ENCODE measurements around the gene HSH2D.

HSH2D gene

GRCh38 chr19:16198370-16198651, 54.8 kb downstream of the HSH2D start:
- no peak for DNase-seq

- no peak for DNase-seq
Observed at GRCh38 chr19:16199275-16199932, 55.9 kb downstream of the HSH2D start.

- no peak for DNase-seq
Observed at GRCh38 chr19:16200038-16201010, 56.8 kb downstream of the HSH2D start.

GRCh38 chr19:16201011-16201391, 57.5 kb downstream of the HSH2D start:
- DNase-seq = no peak

GRCh38 chr19:16202320-16203255, 59.1 kb downstream of the HSH2D start:
- DNase-seq = no peak

- no peak for DNase-seq
Observed at GRCh38 chr19:16203256-16204004, 59.9 kb downstream of the HSH2D start.

- DNase-seq = no peak
Observed at GRCh38 chr19:16204005-16204294, 60.5 kb downstream of the HSH2D start.

- no peak for DNase-seq
Observed at GRCh38 chr19:16205205-16206045, 61.9 kb downstream of the HSH2D start.

GRCh38 chr19:16206046-16206605, 62.6 kb downstream of the HSH2D start:
- no peak for DNase-seq

GRCh38 chr19:16206637-16207036, 63.2 kb downstream of the HSH2D start:
- DNase-seq = no peak

GRCh38 chr19:16207063-16207462, 63.6 kb downstream of the HSH2D start:
- DNase-seq = no peak

GRCh38 chr19:16207490-16208025, 64.1 kb downstream of the HSH2D start:
- DNase-seq = no peak

All from stimulated activated CD4-positive, alpha-beta T cell treated with anti-CD3 and anti-CD28 coated beads, Interleukin-12 subunit alpha, Interleukin-12 subunit beta, amount 100 ng/mL, for 4 hours (primary cell).